ENCODE data around the gene MOK.

Gene MOK

GRCh38 chr14:102235275-102235897 lies 69.6 kb downstream of the MOK start:
- Histone ChIP-seq H3K27me3 (ENCODE audit: insufficient read depth, low read depth, severe bottlenecking) (no peaks in the 10 kb centered on the region), H3K27ac (peak overlapping the region; percentile 71), H3K9me3 (ENCODE audit: severe bottlenecking) (peaks cover 7% of the 10 kb centered on the region), H3K36me3 (peaks cover 25% of the 10 kb centered on the region), H3K4me3 (ENCODE audit: low read depth, low read length) (peak overlapping the region; percentile 63)
- DNase-seq: peak; percentile 91
- TF ChIP-seq CTCF (IDR thresholded peaks at IDR 0.05; ENCODE audit: low read depth, low read length): peak; percentile 83

- DNase-seq: peak; percentile 42
- no peak for TF ChIP-seq CTCF (IDR thresholded peaks at IDR 0.05; ENCODE audit: low read depth, low read length)
- H3K36me3 ChIP-seq: peaks cover 25% of the 10 kb centered on the region
- peaks cover 3% of the 10 kb centered on the region for H3K9me3 ChIP-seq (ENCODE audit: severe bottlenecking)
- peak overlapping the region; percentile 71 for H3K27ac ChIP-seq
- peak overlapping the region; percentile 63 for H3K4me3 ChIP-seq (ENCODE audit: low read depth, low read length)
- no peaks in the 10 kb centered on the region for H3K27me3 ChIP-seq (ENCODE audit: insufficient read depth, low read depth, severe bottlenecking)
Observed at GRCh38 chr14:102234331-102235264, 70.4 kb downstream of the MOK start.

- DNase-seq: no peak
- H3K9me3 ChIP-seq (ENCODE audit: severe bottlenecking): no peaks in the 10 kb centered on the region
- H3K27ac ChIP-seq: no peak overlapping the region
Observed at GRCh38 chr14:102233081-102233480, 71.9 kb downstream of the MOK start.

GRCh38 chr14:102232348-102232625 lies 72.7 kb downstream of the MOK start:
- Histone ChIP-seq H3K27me3 (ENCODE audit: insufficient read depth, low read depth, severe bottlenecking) (no peaks in the 10 kb centered on the region), H3K36me3 (peaks cover 35% of the 10 kb centered on the region), H3K9me3 (ENCODE audit: severe bottlenecking) (no peaks in the 10 kb centered on the region), H3K27ac (no peak overlapping the region), H3K4me3 (ENCODE audit: low read depth, low read length) (no peak overlapping the region)
- DNase-seq: no peak
- TF ChIP-seq CTCF (IDR thresholded peaks at IDR 0.05; ENCODE audit: low read depth, low read length): no peak

More at GRCh38 chr14:102233081-102233480, 71.9 kb downstream of the MOK start:
- H3K27me3 ChIP-seq (ENCODE audit: insufficient read depth, low read depth, severe bottlenecking): no peaks in the 10 kb centered on the region
- H3K4me3 ChIP-seq (ENCODE audit: low read depth, low read length): no peak overlapping the region
- peaks cover 34% of the 10 kb centered on the region for H3K36me3 ChIP-seq
- no peak for TF ChIP-seq CTCF (IDR thresholded peaks at IDR 0.05; ENCODE audit: low read depth, low read length)

- no peak overlapping the region for H3K4me3 ChIP-seq (ENCODE audit: low read depth, low read length)
- peaks cover 35% of the 10 kb centered on the region for H3K36me3 ChIP-seq
- DNase-seq: no peak
- TF ChIP-seq CTCF (IDR thresholded peaks at IDR 0.05; ENCODE audit: low read depth, low read length): no peak
- no peaks in the 10 kb centered on the region for H3K9me3 ChIP-seq (ENCODE audit: severe bottlenecking)
- no peak overlapping the region for H3K27ac ChIP-seq
- no peaks in the 10 kb centered on the region for H3K27me3 ChIP-seq (ENCODE audit: insufficient read depth, low read depth, severe bottlenecking)
Observed at GRCh38 chr14:102231476-102232347, 73.3 kb downstream of the MOK start.
